HFF-Myc (cell line): ENCODE data around the gene THSD7A.

Source experiments
- DNase-seq: peaks from one replicate; pipeline ENCODE4 v3.0.0-alpha.2; 2011; ENCODE audit warnings: low read depth; ENCODE audit errors: extremely low read depth
- H3K4me3 ChIP-seq: replicated peaks from 2 replicates; pipeline ENCODE4 v1.5.1; 2011; ENCODE audit warnings: low read depth, mild to moderate bottlenecking, control low read depth, low read length
- CTCF ChIP-seq: IDR thresholded peaks from 2 replicates; pipeline ENCODE4 v1.5.1; 2012; ENCODE audit warnings: mild to moderate bottlenecking, low read depth, low read length, control low read depth; ENCODE audit errors: missing control alignments

The THSD7A gene

DNA sequence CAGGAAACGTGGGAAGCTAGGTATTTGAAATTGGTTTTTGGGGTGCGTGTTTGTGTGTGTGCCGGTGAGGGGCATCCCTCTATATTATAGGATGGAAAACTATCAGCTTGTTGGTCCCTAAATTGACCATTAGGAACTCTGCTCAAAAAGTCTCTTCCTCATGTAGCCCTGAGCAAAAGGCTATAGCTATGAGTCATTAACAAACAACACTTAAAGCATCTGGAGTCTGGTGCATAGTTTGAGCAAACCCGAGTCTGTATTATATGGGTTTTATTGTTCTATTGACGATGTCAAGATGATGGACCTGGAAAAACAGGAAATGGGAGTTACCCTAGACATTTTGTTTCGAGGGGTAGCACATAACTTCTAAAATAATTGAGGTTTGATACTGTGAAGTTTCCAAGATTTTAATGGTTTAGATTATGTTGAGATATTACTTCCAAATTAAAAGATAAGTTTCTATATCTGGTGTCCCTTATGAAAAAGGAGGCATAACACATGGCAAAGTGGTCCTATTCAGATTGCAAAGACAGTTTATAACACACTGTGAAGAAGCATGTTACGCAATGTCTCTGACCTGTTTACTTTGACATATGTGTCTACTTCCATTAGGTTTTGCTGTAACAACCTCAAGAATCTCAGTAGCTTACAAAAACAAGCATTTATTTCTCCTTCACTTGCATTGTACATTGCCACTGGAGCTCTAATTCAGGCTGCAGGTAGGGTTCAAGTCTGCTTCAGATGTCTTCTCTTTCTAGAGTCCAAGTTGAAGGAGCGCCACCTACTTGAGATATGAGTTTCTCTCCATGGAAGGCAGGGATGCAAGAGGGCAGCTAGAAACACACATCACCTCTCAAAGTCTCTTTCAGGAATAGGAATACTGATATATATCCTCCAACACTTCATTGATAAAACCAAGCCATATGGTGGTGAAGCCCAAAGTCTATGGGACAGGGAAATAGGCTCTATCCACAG lies 500.6 kb downstream of the THSD7A start:
- no peak for TF ChIP-seq CTCF
- DNase-seq = no peak
- no peak overlapping the region for H3K4me3 ChIP-seq

- H3K4me3 ChIP-seq = no peak overlapping the region
- DNase-seq = no peak
- no peak for TF ChIP-seq CTCF
Observed at GRCh38 chr7:11330717-11331116, 501.3 kb downstream of the THSD7A start.

GRCh38 chr7:11330208-11330607 lies 501.8 kb downstream of the THSD7A start:
- no peak for TF ChIP-seq CTCF
- H3K4me3 ChIP-seq = no peak overlapping the region
- DNase-seq = no peak

GRCh38 chr7:11329626-11330025 lies 502.4 kb downstream of the THSD7A start:
- no peak for TF ChIP-seq CTCF
- no peak overlapping the region for H3K4me3 ChIP-seq
- no peak for DNase-seq

DNA sequence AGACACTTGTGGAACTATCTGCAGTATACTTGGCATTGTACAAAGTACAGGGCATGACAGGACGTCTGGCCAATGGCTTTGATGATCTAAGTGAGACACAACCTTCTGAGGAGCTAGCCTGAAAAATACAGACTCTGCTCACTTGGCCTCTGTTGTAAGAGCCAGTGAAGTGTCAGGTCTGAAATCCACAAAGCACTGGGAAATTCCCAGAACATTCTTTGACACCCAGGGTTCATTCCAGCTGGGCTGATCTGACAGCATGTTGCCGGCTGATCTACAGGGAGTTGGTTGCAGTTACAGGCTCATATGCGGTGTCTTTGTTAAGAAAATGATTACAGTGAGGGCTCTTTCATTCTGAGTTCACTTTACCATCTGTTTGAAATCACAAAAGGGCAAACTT lies 503.7 kb downstream of the THSD7A start:
- no peak for TF ChIP-seq CTCF
- no peak for DNase-seq
- H3K4me3 ChIP-seq = no peak overlapping the region

- TF ChIP-seq CTCF = no peak
- H3K4me3 ChIP-seq = no peak overlapping the region
- no peak for DNase-seq
Observed at GRCh38 chr7:11327633-11328032, 504.4 kb downstream of the THSD7A start.
